ENCODE results near the gene RAB13.
"Not testable (repeated sequence)": the region's sequence is repeated elsewhere in the genome, so short reads cannot be mapped to it uniquely, and the experiment has no call there.

GRCh38 chr1:153996882-153997281 is 10.7 kb upstream of the RAB13 start:
- TF ChIP-seq CTCF (IDR thresholded peaks at IDR 0.05; ENCODE audit: poor library complexity); EZH2 (IDR thresholded peaks at IDR 0.05; ENCODE audit: borderline replicate concordance): not testable (repeated sequence)
